GM19240 (cell line): ENCODE measurements around the gene ERCC4.

Experiments
- DNase-seq: peaks from one replicate; pipeline ENCODE4 v3.0.0; 2011; ENCODE audit warnings: low spot score; ENCODE audit not compliant: insufficient read length

Gene ERCC4

DNA sequence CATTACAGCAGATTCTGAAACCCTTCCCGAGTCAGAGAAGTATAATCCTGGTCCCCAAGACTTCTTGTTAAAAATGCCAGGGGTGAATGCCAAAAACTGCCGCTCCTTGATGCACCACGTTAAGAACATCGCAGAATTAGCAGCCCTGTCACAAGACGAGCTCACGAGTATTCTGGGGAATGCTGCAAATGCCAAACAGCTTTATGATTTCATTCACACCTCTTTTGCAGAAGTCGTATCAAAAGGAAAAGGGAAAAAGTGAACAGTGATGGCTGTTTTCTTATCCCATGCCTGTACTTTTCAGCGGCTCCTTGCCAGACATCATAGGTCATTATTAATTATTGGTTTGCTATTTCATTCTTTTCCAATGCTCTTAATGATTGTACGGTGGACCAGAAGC is 28.1 kb downstream of the ERCC4 start:
- DNase-seq = no peak

DNA sequence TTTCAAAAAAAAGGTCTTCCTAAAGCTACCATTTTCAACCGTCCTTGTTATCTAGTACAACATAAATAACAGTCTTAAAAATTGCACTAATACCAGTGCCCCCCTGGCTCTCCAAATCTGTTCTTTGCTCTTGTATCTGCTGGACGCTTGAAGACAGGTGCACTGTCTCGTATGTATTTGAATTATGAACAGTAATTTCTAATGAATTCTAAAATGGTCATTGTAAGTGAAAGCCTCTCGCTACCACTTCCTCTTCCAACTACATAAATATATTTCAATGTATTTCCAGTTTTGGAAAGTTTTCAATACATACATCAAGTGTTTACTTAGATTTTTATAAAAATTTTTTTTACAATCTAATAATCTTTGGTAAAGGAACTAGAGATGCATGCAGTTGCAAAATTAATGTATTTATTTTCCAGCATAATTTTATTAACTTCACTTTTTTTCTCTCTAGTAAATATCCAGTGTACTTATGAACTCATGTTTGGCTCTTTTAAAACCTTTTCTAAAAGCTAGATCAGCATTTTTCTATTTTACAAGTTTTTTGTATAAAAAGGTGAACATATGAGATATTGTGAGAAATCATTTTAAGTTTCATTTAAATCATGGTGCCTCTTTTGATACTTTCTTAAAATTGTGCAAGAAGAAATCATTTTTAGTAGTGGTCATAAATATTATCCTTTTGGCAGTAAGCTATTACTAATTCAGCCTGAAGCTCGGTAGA is 31.0 kb downstream of the ERCC4 start:
- no peak for DNase-seq

DNA sequence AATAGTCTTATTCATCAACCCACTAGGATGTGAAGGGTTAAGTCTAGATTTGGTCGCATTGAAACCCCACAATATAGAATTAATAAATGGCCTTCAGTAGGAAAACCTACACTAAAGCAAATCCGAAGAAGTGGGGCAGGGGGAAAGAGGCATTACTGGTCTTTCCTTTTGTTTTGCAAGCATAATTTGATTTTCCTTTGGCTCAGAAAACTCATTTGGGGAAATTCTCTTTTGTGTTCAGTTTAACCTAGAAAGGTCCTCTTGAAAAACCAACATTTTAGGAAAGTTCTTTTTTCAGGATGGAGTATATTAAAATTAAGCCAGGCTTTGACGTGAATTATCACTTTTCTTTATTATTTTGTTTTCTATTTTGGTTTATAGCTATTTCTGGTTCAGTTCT is 31.7 kb downstream of the ERCC4 start:
- DNase-seq = no peak

DNA sequence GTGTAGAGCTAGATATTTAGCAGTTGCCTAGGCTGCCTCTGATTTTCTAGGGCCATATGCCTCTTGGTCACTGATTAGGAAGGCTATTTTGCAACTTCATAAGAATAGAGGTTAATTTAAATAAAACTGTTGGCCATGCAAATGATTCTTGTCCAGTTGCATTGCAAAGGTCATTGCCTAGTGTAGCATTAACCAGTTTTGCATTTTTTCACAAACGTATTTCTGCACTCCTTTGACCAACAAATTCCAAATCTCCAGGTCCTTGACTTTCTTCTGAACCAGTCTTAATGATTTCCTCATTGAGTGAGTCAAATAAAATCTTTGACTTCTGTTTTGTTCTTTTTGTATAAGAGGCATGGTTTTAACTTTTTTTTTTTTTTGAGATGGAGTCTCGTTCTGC is 33.5 kb downstream of the ERCC4 start:
- no peak for DNase-seq

DNA sequence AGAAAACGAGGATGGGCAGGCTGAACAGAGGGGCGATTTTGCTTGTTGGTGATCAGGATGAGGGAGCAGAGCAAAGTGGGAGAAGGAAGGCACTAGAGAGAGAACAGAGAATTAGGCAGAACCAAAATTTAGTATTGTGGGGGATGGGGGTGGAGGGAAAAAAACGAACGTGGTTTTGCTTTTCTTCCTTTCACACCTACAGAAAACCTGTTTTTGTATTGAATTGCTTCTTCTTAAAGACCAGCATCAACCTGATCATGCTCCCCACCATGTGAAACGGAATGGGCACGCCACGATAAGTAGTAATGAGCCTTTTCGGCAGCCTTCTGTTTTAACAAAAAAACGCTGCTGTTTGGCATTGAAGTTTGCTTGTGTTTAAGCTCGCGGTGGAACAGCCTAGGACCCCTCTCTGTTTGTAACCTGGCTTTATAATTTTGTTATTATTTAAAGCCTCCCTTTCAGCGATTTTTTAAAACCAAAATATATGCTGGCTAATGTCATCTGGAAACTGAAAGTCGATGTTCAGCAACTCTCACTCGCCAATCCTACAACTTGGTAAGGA is 36.8 kb downstream of the ERCC4 start:
- no peak for DNase-seq

DNA sequence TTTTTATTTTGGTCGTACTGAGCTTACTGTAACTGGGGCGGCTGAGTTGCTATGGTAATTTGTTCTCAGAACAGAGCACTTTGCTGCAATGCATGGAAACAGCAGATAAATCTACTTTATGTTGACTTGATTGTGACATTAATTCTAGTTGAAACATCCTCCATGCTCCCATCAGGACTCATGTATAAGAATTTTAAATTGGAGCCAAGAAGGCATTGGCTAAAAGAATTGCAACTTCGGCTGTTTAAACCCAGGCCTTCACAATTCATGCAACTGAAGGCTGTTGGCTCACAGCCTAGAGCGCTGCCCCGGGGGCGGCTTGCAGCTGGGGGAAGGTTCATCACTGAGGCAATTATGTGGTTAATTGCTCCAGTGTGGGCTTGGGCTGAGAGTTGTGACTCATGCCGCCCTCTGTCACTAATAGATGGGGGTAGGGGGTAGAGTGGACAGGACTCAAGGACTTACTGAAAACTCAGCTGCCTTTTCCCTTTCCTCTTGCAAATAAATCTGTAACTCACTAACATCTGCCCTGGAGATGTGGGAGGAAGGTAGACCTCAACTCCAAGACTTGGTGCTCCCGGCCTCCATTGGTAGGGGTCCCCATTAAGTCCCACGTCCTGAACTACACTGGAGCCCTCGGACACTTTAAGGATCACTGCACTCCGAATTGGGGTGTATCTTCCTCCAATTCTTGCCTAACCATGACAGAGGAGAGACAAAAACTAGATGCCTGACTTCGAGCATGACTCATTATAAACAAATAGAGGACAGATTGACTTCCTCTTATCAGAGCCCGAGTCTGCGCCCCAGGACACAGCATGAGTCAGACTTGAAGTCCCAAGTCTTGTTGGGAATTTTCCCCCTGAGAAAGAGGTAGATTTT is 37.5 kb downstream of the ERCC4 start:
- DNase-seq = no peak

DNA sequence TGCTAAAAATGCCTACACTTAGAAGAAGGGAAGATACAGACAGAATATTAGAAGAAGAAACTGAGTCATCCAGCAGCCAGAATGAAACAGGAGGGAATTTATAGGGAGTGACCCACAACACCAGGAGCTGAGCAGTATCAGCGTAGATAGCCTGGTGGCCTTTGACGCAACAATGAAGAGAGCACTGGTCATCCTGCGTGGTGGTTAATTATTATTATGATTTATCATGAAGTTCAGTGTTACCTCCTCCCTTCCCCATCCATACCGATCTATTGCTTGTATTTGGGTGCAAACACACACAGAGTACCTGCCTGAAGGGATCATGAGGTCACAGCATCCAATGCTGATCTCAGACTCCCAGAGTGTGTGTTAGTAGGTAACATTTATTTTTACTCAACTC is 38.5 kb downstream of the ERCC4 start:
- no peak for DNase-seq

DNA sequence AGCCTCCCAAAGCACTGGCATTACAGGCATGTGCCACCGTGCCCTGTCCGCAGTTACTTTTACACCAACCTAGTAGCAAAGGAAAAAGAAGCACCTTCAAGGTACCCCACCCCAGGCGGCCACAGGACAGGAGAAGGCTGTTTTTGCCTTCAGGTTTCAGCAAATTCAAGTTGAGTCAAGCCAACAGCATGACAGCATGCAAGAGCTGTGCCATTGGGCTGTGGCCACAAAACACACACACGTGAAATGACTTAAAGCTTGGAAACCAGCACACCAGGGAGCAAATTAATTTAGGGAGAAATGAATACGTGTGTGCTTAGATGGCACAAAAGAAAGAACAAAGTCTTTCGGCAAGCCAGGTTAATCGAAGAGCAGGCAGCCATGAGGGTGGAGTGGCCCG is 39.7 kb downstream of the ERCC4 start:
- DNase-seq = no peak

DNA sequence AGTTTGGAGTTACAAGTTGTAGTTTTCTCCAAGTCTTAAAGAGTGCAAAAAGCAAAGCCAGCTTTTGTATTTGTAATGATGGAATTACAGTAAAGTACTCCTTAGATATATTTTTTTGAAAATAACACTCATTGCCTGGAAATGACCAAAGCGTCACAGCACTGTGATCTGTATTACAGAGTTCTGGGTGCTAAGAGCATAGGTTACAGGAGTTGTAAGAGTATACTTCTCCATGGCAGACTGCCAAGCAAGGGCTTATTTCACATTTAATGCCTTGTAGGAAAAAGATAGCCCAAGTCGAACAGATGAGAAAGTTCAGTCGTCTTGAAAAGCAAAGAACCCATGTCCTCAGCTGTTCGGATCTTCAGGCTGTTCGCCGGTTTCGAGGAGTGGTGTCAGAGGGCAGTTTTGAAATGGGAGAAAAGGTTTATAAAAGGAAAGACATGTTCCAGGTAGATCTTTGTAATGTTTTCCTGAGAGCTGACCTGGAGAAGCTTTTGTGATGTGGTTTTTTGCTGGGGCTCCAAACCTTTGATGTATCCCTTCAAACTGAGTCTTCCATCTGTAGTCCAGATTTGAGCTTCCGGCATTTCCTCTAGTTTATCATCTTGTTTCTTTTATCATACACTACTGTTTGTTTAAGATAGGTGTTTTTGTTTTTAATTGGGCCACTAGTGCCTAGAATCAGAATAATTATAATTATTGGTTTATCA is 41.3 kb downstream of the ERCC4 start:
- DNase-seq = no peak

DNA sequence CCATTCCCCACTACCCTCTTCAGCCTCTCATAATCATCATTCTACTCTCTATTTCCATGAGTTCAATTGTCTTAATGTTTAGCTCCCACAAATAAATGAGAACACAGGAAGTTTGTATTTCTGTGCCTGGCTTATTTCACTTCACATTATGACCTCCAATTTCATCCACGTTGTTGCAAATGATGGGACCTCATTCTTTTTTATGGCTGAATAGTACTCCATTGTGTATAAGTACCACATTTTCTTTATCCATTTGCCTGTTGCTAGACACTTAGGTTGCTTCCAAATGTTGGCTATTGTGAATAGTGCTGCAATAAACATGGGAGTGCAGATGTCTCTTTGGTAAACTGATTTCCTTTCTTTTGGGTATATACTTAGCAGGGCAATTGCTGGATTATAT is 42.3 kb downstream of the ERCC4 start:
- DNase-seq = no peak

DNA sequence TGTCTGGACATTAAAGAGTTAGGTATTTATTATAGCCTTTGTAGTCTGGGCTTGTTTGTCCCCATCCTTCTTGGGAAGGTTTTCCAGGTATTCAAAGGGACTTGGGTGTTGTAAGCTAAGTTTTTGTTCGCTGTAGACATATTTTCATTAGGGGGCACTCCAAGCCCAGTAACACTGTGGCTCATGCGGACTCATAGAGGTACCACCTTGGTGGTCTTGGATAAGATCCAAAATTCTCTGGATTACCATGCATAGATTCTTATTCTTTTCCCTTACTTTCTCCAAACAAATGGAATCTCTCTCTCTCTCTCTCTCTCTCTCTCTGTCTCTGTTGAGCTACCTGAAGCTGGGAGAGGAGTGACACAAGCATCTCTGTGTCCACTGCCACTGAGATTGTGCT is 48.9 kb downstream of the ERCC4 start:
- DNase-seq = no peak

DNA sequence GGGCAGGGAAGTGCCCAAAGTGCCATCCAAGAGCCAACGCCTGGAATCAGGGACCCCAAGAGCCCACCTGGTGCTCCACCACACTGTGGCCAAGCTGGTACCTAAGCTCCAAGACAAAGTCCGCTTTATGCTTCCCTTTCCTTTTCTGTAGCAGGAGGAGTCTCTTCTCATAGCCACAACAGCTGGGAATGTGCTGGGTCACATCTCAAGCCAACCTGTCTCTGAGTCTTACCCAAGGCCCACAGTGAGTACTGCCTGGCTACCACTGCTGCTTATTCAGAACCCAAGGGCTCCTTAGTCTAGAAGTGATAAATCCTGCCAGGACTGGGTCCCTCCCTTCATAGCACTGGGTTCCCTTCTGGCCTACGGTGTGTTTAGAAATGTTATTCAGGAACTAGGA is 49.8 kb downstream of the ERCC4 start:
- no peak for DNase-seq

DNA sequence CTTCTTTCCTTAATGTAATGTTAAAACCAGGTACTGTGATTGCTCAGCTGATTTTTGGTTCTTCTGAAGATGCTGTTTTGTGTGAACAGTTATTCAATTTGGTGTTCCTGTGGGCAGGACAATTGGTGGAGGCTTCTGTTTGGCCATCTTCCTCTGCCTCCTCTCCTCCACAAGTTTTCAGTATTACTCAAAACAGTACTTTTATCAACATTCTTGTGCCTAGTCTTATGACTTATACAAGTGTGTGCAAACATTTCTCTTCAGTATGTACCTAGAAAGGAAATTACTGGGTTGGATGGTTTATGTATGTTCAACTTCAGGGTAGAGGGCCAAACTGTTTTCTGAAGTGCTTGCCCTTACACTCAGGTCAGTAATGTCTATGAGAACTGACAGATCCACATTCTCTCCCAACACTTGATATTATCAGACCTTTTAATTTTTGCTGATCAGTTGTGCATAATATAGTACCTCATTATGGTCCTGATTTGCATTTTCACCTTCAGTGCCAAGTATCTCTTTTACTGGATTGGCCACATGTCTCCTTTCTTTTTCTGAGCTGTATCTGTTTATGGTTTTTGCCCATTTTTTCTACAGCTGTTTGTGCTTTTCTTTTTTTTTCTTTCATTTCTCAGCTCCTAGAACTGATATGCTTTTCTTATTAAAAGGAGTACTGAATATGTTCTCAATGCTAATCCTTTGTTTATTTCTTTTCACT is 50.9 kb downstream of the ERCC4 start:
- no peak for DNase-seq

DNA sequence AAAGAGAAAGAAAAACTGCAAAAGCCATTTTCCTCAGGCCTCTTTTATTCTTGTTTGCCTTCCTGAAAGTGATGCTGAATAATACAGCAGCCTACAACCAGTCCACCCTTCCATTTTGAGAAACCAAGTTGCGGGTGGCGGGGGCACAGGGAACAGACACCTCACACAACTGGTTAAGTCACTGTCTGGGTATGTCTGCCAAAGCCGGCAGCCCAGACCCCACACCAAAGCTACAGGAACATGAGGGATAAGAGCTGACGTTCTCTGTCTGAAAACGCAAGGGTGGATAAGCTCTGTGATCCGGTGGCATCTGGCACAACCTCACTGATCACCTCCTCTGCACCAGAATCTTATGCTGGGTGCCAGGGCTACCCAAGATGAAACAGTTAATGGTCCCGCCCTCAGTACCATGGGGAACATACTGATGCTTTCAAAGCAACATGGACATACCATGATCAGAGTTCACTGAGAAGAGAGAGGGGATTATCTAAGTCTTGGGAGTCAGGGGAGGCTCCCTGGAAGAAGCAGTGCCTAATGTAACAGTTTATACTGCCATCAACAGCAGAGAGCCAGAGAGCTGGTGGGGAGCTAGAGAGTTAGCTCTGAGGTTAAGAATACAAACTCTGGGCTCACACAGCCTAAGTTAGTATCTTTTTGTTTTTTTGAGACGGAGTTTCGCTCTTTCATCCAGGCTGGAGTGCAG is 53.5 kb downstream of the ERCC4 start:
- DNase-seq = no peak

DNA sequence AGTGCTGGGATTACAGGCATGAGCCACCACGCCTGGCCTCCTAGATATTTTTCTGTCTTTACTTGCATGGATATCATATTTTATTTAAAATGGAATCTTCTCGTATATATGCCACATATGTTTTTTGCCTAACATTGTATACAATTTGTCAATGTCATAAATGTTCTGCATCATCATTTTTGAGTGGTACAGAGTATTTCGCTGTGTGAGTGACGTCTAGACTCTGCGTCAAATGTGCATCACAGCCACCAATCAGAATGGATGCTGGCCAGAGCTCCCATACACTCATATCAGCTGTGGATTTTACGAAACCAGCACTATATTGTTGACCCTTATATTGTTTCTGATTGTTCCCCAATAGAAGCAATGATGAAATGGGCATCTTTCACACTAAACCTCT is 57.2 kb downstream of the ERCC4 start:
- DNase-seq = no peak

DNA sequence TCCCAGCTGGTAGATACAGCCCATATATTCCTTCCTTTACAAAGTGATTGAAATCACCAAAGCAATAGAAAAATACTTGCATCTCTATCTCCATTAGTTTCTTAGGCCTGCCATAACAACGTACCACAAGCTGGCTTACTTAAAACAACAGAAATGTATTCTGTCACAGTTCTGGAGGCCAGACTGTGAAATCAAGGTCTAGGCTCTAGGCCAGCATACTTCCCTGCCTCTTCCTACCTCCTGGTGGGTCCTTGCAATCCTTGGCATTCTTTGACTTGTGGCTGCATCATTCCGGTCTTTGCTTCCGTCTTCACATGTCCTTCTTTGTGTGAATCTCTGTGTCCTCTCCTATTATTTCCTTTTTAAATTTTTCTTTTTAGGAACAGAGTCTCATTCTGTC is 62.5 kb downstream of the ERCC4 start:
- DNase-seq = no peak

DNA sequence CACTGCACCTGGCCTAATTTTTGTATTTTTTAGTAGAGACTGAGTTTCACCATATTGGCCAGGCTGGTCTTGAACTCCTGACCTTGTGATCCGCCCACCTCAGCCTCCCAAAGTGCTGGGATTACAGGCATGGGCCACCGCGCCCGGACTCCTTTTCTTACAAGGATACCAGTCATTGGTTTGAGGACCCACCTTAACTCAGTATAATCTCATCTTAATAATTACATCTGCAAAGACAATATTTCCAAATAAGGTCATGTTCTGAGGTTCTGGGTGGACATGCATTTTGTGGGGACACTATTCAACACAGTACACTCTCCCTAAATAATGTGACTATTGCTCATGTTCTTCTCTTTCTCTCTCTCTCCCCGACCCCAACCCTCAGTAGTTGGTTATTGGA is 63.7 kb downstream of the ERCC4 start:
- no peak for DNase-seq

DNA sequence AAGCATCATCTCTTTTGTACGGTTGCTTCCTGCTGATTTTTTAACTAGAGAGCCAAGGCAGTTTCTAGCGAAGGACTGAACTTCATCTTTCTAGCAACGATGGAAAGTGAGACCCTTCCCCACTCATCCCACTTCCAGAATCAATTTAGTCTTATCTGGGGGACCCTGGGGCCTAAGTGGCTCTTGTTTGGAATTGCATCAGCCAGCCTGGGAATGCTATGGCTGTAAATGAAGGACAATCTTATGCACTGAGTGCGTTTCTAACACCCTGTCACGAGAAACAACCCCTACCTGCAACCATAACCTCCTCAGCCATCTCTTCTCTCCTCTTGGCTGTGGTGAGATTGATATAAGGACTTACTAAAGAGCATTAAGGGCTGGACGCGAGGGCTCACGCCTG is 64.8 kb downstream of the ERCC4 start:
- DNase-seq = no peak

DNA sequence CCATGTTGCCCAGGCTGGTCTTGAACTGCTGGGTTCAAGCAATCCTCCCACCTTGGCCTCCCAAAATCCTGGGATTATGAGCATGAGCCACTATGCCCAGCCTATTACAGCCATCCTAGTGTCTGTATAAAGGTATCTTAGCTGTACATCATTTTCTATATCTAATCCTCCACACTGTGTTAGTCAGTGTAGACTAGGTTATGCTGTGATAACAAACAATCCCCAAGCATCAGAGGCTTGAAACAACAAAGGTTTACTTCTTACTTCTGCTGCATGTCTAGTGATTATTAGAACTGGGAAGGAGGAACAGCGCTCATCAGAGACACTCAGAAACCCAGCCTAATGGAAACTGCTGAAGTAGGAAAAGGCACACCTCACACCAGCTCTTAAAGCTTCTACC is 68.1 kb downstream of the ERCC4 start:
- DNase-seq = no peak

DNA sequence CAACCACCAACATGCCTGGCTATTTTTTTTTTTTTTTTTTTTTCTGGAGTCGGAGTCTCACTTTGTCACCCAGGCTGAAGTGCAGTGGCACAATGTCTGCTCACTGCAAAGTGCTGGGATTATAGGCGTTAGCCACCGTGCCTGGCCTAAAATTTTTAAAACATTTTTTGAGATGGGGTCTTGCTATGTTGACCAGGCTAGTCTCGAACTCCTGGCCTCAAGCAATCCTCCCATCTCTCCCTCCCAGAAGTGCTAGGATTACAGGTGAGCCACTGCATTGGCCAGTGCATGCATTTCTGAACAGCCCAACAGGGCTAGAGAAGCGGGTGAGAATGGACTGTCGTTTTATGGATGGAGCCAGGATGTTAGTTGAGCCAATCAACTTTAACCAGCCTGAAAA is 72.4 kb downstream of the ERCC4 start:
- DNase-seq = no peak

DNA sequence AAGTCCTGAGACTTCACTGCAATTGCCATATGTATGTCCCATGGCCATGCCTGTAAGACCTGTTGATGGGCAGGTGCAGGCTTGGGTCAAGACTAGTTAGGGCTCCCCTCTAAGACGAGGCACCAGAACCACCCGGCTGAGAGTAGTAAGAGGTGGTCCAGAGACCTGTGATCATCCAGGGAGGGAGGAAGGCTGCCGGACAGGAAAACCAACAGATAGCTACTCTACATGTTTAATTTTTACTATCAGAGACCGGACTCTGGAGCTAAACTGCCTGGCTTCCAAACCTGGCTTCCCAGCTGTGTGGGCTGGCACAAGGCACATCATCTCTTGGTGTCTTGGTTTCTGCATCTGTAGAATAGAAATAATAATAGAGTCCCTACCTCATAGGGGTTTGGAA is 73.0 kb downstream of the ERCC4 start:
- DNase-seq = no peak
